ENCODE results near the gene SLITRK3.
A peak's percentile ranks its signal among the peaks of the same experiment; 100 is the strongest.

SLITRK3 gene

DNA sequence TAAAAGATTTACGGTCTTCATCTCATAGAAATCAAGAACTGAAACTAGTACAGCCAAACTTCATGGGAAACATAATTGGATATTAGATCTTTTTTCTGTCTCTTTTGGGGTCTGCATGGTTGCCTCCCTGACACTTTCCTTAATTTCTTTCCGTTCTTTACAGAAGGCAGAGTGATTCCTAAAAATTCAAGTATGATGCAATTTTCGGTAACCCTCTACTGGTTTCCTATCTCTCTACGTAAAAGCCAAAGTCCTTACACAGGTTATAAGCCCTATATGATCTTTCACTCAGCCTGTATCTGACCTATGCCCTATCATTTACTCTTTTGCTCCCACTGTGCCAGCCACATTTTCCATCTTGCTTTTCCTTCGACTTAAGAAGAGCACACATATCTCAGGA is 6.8 kb upstream of the SLITRK3 start:
- no peak for DNase-seq (ENCODE audit: extremely low spot score)
- ChIA-PET POLR2A (no interaction called here), CTCF (interaction anchor here (1.6 kb wide), 1 partner anchor 8 kb away, joined by 3 read pairs; no protein-coding TSS in a partner anchor)
- TF ChIP-seq, protein P1, sequence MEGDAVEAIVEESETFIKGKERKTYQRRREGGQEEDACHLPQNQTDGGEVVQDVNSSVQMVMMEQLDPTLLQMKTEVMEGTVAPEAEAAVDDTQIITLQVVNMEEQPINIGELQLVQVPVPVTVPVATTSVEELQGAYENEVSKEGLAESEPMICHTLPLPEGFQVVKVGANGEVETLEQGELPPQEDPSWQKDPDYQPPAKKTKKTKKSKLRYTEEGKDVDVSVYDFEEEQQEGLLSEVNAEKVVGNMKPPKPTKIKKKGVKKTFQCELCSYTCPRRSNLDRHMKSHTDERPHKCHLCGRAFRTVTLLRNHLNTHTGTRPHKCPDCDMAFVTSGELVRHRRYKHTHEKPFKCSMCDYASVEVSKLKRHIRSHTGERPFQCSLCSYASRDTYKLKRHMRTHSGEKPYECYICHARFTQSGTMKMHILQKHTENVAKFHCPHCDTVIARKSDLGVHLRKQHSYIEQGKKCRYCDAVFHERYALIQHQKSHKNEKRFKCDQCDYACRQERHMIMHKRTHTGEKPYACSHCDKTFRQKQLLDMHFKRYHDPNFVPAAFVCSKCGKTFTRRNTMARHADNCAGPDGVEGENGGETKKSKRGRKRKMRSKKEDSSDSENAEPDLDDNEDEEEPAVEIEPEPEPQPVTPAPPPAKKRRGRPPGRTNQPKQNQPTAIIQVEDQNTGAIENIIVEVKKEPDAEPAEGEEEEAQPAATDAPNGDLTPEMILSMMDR (IDR thresholded peaks at IDR 0.05; ENCODE audit: control extremely low read depth, extremely low read depth, low read depth, missing control alignments), result no peak

DNA sequence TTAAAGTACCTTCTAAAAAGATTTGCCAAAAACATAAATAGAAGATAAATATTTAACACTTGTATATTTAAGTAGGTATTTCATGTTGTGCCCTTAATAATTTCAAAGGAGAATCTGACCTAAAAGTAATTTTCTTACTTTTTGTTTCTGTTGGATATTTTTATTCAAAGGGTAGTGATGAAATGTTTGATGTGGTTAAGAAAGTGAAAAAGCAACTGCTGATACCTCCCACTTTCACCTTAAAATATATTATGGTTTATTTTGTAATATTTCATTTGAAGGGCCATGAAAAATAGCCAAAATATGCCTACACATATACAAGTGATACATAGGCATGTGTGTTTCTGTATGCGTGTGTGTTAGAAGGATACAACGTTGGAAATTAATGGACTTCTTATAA is 5.8 kb upstream of the SLITRK3 start:
- ChIA-PET CTCF (interaction anchor here (1.6 to 1.9 kb wide), 2 partner anchors 7 to 9 kb away, joined by 3 to 5 read pairs; no protein-coding TSS in a partner anchor), POLR2A (no interaction called here)
- DNase-seq (ENCODE audit: extremely low spot score), result no peak
- TF ChIP-seq, protein P1 (IDR thresholded peaks at IDR 0.05; ENCODE audit: control extremely low read depth, extremely low read depth, low read depth, missing control alignments), result no peak

DNA sequence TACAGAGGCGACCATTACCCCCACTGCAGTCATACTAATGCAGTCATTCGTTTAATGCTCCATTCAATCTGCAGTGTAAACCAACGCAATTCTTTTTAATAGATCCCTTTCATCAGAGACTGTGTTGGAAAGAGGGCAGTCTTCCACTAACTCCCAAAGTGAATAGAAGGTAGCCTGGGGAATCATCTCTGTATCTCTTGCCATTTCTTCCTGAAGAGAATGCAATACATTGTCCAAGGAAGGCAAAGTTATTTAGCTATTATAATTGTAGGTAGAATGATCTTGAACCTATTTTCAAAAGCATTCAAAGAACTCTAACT is 1.3 kb upstream of the SLITRK3 start:
- TF ChIP-seq, protein P1 (IDR thresholded peaks at IDR 0.05; ENCODE audit: control extremely low read depth, extremely low read depth, low read depth, missing control alignments), result no peak
- POLR2A ChIA-PET, result no interaction called here
- DNase-seq (ENCODE audit: extremely low spot score), result no peak
- CTCF ChIA-PET, result interaction anchor here (1.7 kb wide), 1 partner anchor 9 kb away, joined by 6 read pairs; no protein-coding TSS in a partner anchor

DNA sequence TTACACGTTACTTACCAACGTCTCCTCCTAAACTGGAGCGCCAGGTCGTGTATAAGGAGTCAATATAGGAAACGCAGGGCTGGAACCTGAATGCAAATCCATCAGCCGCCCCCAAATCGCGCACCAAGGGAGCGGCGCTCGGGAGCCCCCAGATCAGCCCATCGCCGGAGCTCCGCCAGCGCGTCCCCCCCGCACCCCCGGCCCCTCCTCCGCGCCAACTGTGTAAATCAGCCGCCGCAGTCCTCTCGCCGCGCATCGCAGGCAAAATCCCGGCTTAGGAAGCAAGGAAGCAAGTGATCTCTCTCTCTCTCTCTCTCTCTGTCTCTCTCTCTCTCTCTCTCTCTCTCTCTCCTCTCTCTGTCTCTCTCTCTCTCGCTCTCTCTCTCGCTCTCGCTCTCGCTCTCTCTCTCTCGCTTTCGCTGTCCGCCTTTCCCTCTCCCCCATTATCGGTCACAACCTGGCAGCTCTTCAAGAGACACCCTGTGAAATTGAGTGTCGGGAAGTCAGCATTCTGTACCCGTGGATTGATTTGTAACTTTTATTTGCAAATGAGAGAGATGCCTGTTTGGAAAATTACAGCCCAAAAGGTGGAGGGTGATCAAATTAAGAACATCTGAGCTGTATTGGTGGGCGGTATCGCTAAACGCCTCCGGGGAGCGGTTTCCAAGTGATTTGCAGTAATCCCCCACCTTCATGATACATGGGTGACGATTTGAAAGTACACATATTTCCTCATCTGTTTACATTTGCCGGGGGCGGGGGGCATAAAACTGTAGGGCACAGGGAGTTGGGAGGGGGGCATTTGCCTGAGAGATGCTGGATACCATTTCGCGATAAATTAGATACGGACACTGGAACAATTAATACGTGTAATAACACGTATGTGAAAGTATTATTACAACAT is 645 bp upstream of the SLITRK3 start:
- CTCF ChIA-PET, result interaction anchor here (1.7 kb wide), 1 partner anchor 10 kb away, joined by 6 read pairs; no protein-coding TSS in a partner anchor
- TF ChIP-seq, protein P1 (IDR thresholded peaks at IDR 0.05; ENCODE audit: control extremely low read depth, extremely low read depth, low read depth, missing control alignments), result no peak
- POLR2A ChIA-PET, result no interaction called here
- DNase-seq (ENCODE audit: extremely low spot score), result peak; percentile 16

DNA sequence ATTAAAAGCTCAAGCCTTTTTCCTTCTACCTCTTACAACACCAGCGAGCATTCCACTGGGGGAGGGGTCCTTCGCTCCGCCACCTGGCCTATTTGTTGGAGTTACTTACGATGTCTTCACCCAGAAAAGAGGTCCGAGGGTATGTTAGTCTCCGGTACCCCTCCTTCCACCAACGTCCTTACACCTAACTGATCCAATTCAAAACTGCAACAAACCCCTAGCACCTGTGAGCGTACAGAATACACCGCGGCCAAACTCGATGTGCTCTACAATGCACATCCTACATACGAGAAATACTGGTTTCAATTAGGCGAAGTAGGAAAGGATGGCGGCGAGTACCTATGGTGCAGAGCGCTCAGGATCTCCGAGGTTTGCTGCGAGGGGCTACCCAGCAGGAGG is 944 bp downstream of the SLITRK3 start:
- CTCF ChIA-PET, result interaction anchor here (0.8 to 3.3 kb wide), 4 partner anchors 8 to 22 kb away, joined by 3 to 25 read pairs (median 3); no protein-coding TSS in a partner anchor
- no peak for DNase-seq (ENCODE audit: extremely low spot score)
- TF ChIP-seq, protein P1 (IDR thresholded peaks at IDR 0.05; ENCODE audit: control extremely low read depth, extremely low read depth, low read depth, missing control alignments), result no peak
- POLR2A ChIA-PET, result no interaction called here

DNA sequence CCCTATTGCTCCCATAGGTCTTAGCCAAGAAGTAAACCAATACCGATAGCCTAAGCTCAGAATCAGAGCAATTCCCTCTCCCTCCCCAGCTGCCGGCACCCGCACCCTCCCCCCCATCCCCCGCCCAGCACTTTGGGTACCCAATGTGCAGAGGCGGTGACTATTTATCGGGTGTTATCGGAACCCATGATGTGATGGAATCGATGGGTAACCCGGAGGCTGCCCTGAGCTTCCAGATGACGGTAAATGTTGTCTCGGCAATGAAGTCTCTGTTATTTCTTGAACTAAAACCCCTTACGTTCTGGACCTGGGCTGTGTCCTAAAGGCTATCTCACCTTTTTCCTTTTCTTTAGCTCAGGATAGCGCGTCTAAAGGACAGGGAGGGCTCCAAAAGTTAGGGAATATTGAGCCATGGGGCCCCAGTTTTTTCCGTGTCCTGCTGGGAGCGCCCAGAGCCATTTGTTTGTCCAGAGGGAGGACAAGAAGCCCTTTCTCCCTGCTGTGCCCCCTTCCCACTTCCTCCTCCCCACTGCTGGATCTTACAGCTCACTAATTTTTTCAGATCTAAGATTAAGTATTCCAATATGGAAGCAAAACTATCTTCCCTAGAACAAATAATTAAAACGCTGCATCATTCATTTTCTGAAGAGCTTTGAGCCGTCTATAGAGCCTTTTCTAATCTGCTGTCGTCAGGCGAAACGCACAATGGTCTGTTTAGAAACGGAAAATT is 1.5 kb downstream of the SLITRK3 start:
- ChIA-PET POLR2A (no interaction called here), CTCF (interaction anchor here (0.8 to 3.3 kb wide), 4 partner anchors 8 to 22 kb away, joined by 3 to 25 read pairs (median 3); no protein-coding TSS in a partner anchor)
- TF ChIP-seq, protein P1 (IDR thresholded peaks at IDR 0.05; ENCODE audit: control extremely low read depth, extremely low read depth, low read depth, missing control alignments), result no peak
- no peak for DNase-seq (ENCODE audit: extremely low spot score)

Data from GM10248 (cell line).